B cell (primary cell): ENCODE measurements around the gene TMEM92.

Experiments
- CTCF ChIP-seq: fragments of 200-600 bp; IDR thresholded peaks from one replicate; pipeline ENCODE4 v1.8.0; 2022; ENCODE audit warnings: antibody characterized with exemption, mild to moderate bottlenecking
- EZH2 ChIP-seq: IDR thresholded peaks from 2 replicates; pipeline ENCODE4 v1.6.1; 2012; ENCODE audit warnings: borderline replicate concordance, low read depth, mild to moderate bottlenecking, moderate library complexity, low read length; ENCODE audit not compliant: insufficient read depth, poor library complexity, severe bottlenecking

GRCh38 chr17:50234581-50234980 lies 39.7 kb upstream of the TMEM92 start:
- TF ChIP-seq CTCF: no peak
- no peak for TF ChIP-seq EZH2
